Naive thymus-derived CD4-positive, alpha-beta T cell (primary cell): ENCODE results near the gene DOCK10. TPM values are rescaled to one million over a fixed set of nuclear protein-coding genes. Genes with fewer than 3 reads are reported as not detected.

ENCODE experiments used
- ATAC-seq: fragments of 150-1000 bp; cut with Tn5 transposase; 2 replicates; pipeline ENCODE4 v1.10.0; 2021; ENCODE audit warnings: mild to moderate bottlenecking, moderate library complexity
- CTCF ChIA-PET: fragments of 350-600 bp; sonication (Branson Sonifier 250); formaldehyde crosslinking; loops from one replicate; lab custom pipeline; 2021; ENCODE audit warnings: antibody characterized with exemption; lab: Charles Lee
- POLR2A ChIA-PET: fragments of 350-600 bp; sonication (Branson Sonifier 250); formaldehyde crosslinking; loops from one replicate; lab custom pipeline; 2021; ENCODE audit warnings: antibody characterized with exemption, inconsistent platforms; lab: Charles Lee
- DNase-seq, 9 donors: peaks; one replicate each; pipeline versions ENCODE4 v3.0.0 to v3.0.0-alpha.2; 2020 to 2022; ENCODE audit warnings: mixed read lengths in 1 of 9
- H3K27ac ChIP-seq: one replicate; pipeline ENCODE4 v1.7.0; 2013; ENCODE audit warnings: mild to moderate bottlenecking, low read depth, low read length, moderate library complexity
- H3K27me3 ChIP-seq, 2 donors: one replicate each; pipeline ENCODE4 v1.7.0; 2013; ENCODE audit warnings: low read length in 2 of 2, mild to moderate bottlenecking in 2 of 2, moderate library complexity in 2 of 2; ENCODE audit not compliant: control insufficient read depth in 2 of 2, insufficient read depth in 2 of 2
- H3K36me3 ChIP-seq, 3 experiments: 1 replicate in 2 of 3; 2 replicates in 1 of 3; pipeline ENCODE4 v1.7.0; 2013; ENCODE audit warnings: low read length in 3 of 3, mild to moderate bottlenecking in 3 of 3, moderate library complexity in 1 of 3; ENCODE audit not compliant: insufficient read depth in 3 of 3, control insufficient read depth in 2 of 3
- H3K4me1 ChIP-seq, 2 donors: one replicate each; pipeline ENCODE4 v1.7.0; 2013; ENCODE audit warnings: low read length in 2 of 2, mild to moderate bottlenecking in 2 of 2, moderate library complexity in 1 of 2; ENCODE audit not compliant: control insufficient read depth in 2 of 2, insufficient read depth in 2 of 2
- H3K4me3 ChIP-seq: 2 replicates; pipeline ENCODE4 v1.7.0; 2013; ENCODE audit warnings: mild to moderate bottlenecking, low read length
- H3K9me3 ChIP-seq, 3 experiments: 1 replicate in 2 of 3; 2 replicates in 1 of 3; pipeline ENCODE4 v1.7.0; 2013; ENCODE audit warnings: low read length in 3 of 3; ENCODE audit not compliant: control insufficient read depth in 2 of 3
- H3K27ac Mint-ChIP-seq, 9 donors: one replicate each; pipeline ENCODE4 v1.8.0; 2020 to 2022; ENCODE audit warnings: mixed read lengths in 9 of 9, mild to moderate bottlenecking in 8 of 9, moderate library complexity in 5 of 9, inconsistent platforms in 2 of 9
- H3K27me3 Mint-ChIP-seq, 5 donors: one replicate each; pipeline ENCODE4 v1.8.0; 2021 to 2022; ENCODE audit warnings: mixed read lengths in 5 of 5, mild to moderate bottlenecking in 1 of 5
- H3K36me3 Mint-ChIP-seq, 5 donors: one replicate each; pipeline ENCODE4 v1.8.0; 2020 to 2022; ENCODE audit warnings: mixed read lengths in 5 of 5, mild to moderate bottlenecking in 3 of 5, inconsistent platforms in 1 of 5
- H3K4me1 Mint-ChIP-seq, 7 donors: one replicate each; pipeline ENCODE4 v1.8.0; 2020 to 2022; ENCODE audit warnings: mixed read lengths in 7 of 7, mild to moderate bottlenecking in 3 of 7, inconsistent platforms in 1 of 7
- H3K4me3 Mint-ChIP-seq, 10 donors: one replicate each; pipeline ENCODE4 v1.8.0; 2020 to 2022; ENCODE audit warnings: mild to moderate bottlenecking in 10 of 10, mixed read lengths in 10 of 10, moderate library complexity in 6 of 10, inconsistent platforms in 2 of 10
- H3K9me3 Mint-ChIP-seq, 11 donors: one replicate each; pipeline ENCODE4 v1.8.0; 2020 to 2022; ENCODE audit warnings: mixed read lengths in 11 of 11, mild to moderate bottlenecking in 4 of 11, inconsistent platforms in 1 of 11, moderate library complexity in 1 of 11
- intact Hi-C, 2 donors: fragments of 100-400 bp; cut with micrococcal nuclease; formaldehyde crosslinking; loops; one replicate each; pipeline ENCODE4 v1.15.1; 2023
- polyA plus RNA-seq, 2 donors: library from polyadenylated mRNA; unstranded; fragments of 300-500 nt; fragmentation: Illumina TruSeq; gene quantifications; one replicate each; pipeline ENCODE4 v1.2.3, GENCODE V29; 2021
- total RNA-seq, 6 experiments: library from RNA in 5 of 6; stranded (reverse) in 5 of 6; gene quantifications; 1 replicate in 5 of 6; 2 replicates in 1 of 6; pipeline ENCODE4 v1.2.3 and lab custom pipeline; 2021 to 2026

DOCK10 gene
- total and polyA plus RNA-seq, 7 experiments from 2014 or later: 64.2 to 275 (median 211) TPM

DNA sequence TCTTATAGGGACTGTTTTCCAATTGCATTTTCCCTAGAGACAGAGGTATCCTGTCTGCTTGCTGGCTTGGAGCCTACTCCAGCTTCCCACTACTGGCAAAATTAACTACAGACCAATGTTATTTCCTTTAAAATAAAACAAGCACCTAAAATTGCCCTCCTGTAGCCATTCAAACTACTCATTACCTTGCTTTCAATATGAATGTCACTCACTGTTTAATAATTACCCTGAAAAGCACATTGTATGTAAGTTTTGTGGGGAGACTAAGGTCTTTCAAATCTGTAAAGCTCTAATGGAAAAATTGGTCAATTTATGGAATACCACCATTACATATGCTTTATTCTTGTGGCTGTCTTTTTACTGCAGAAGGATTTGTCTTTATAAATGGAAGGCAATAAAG lies 87.3 kb downstream of the DOCK10 start:
- Histone ChIP-seq H3K4me3 (no peak overlapping the region), H3K9me3 (no peaks in the 10 kb centered on the region), H3K27me3 (no peaks in the 10 kb centered on the region), H3K36me3 (peaks cover 0 to 4% (median 0%) of the 10 kb centered on the region in 3 experiments), H3K4me1 (peaks cover 52 to 58% of the 10 kb centered on the region in 2 donors), H3K27ac (peak overlapping the region; percentile 17)
- H3K9me3 Mint-ChIP-seq: peaks cover 0 to 5% (median 0%) of the 10 kb centered on the region in 11 donors
- H3K36me3 Mint-ChIP-seq: peaks cover 4 to 35% (median 18%) of the 10 kb centered on the region in 5 donors
- no peak for ATAC-seq
- peak overlapping the region; percentile 14 to 92 (median 70) for H3K27ac Mint-ChIP-seq
- CTCF ChIA-PET: interaction anchor here (1.2 kb wide), 1 partner anchor 16 kb away, joined by 3 read pairs; no protein-coding TSS in a partner anchor
- POLR2A ChIA-PET: interaction anchor here (0.6 to 1.9 kb wide), 8 partner anchors 11 to 91 kb away, joined by 3 to 10 read pairs (median 4); no protein-coding TSS in a partner anchor
- peaks cover 60 to 97% (median 94%) of the 10 kb centered on the region in 7 donors for H3K4me1 Mint-ChIP-seq
- DNase-seq: no peak
- intact Hi-C loops: loop anchor here (2.0 to 5.0 kb wide), 2 partner anchors 18 to 33 kb away; no protein-coding TSS in a partner anchor
- H3K27me3 Mint-ChIP-seq: no peaks in the 10 kb centered on the region
- peak overlapping the region in 3 of 10 donors; percentile 22 to 46 (median 42) for H3K4me3 Mint-ChIP-seq

DNA sequence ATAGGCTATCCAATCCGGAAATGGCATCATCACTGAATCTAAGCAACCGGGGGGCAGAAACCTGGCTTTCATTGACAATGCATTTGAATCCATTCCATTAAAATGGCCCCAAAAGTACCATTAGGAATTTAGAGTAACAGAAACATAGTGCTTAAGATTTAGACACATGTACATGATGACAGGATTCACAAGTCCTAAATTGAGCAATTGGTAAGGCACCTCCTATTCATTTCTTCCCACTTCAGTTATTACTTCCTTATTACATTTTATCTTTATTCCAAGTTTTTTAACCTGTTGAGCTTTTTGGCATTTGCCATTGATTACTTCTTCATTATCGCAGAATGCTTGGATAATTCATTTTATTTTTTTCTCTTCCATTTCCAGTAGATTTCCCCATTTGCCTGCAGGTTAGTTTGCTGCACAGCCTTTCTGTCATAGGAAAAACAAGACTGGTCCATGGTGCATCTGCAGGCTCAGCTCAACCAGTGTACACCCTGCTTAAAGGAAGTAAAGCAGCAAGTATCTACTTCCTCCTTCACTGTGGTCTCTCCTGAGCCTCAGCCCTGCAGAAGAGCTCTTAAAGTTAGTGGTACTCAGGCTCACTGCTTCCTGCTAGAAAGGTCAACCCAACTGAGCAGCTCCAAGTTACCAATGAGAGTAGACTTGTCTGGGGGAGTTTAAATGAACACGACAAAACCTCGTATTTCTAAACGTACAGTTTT lies 89.2 kb downstream of the DOCK10 start:
- H3K4me3 ChIP-seq: peak overlapping the region; percentile 10
- Mint-ChIP-seq H3K36me3 (peaks cover 4 to 43% (median 26%) of the 10 kb centered on the region in 5 donors), H3K9me3 (peaks cover 0 to 5% (median 0%) of the 10 kb centered on the region in 11 donors), H3K27me3 (no peaks in the 10 kb centered on the region), H3K4me3 (peak overlapping the region; percentile 27 to 78 (median 70)), H3K4me1 (peaks cover 57 to 96% (median 94%) of the 10 kb centered on the region in 7 donors), H3K27ac (peak overlapping the region; percentile 74 to 95 (median 87))
- no peaks in the 10 kb centered on the region for H3K27me3 ChIP-seq
- H3K4me1 ChIP-seq: peaks cover 51 to 72% of the 10 kb centered on the region in 2 donors
- peaks cover 0 to 4% (median 0%) of the 10 kb centered on the region in 3 experiments for H3K36me3 ChIP-seq
- peak; percentile 88 for ATAC-seq
- no peaks in the 10 kb centered on the region for H3K9me3 ChIP-seq
- H3K27ac ChIP-seq: peak overlapping the region; percentile 8
- peak in 7 of 9 donors; percentile 27 to 65 (median 49) for DNase-seq
- ChIA-PET CTCF (interaction anchor here (0.6 to 1.0 kb wide), 2 partner anchors 15 to 55 kb away, joined by 3 read pairs; no protein-coding TSS in a partner anchor), POLR2A (interaction anchor here (0.5 to 1.9 kb wide), 12 partner anchors 9 to 117 kb away, joined by 3 to 7 read pairs (median 4); no protein-coding TSS in a partner anchor)
- intact Hi-C loops: loop anchor here (1.0 to 2.0 kb wide), 4 partner anchors 8 to 30 kb away; no protein-coding TSS in a partner anchor

DNA sequence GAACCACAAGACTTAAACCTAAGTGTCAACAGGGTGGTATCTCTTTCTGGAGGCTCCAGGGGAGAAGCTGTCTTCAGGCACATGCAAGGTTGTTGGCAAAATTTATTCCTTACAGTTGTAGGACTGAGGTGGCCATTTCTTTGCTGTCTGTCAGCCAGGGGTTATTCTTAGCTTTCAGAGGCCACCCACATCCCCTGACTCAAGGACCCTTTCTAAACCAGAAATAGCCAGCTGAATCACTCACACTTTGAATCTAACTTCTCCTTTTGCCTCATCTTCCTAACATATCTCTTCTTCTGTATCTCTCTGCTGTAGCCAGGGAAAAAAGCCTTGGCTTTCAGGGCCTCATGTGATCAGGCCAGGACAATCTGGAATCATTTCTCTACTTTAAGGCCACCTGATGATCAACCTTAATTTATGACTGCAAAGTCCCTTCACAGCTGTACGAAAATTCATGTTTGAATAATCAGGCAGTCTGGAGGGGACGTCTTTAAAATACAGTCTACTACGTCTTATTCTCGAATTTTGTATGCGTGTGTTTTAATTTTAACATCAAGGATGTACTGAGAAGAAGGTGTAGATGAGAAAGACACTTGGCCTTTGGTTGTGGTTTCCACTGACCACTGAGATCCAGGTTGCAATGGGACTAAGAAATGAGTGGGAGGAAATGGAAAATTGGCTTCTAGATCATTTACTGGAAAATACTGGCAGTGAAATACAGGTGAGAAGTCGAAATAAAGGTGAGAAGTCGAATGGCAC lies 90.4 kb downstream of the DOCK10 start:
- Mint-ChIP-seq H3K36me3 (peaks cover 4 to 43% (median 26%) of the 10 kb centered on the region in 5 donors), H3K4me1 (peaks cover 58 to 96% (median 94%) of the 10 kb centered on the region in 7 donors), H3K9me3 (peaks cover 0 to 5% (median 0%) of the 10 kb centered on the region in 11 donors), H3K4me3 (peak overlapping the region in 6 of 10 donors; percentile 22 to 81 (median 48)), H3K27me3 (no peaks in the 10 kb centered on the region), H3K27ac (peak overlapping the region; percentile 64 to 96 (median 85))
- Histone ChIP-seq H3K36me3 (no peaks in the 10 kb centered on the region), H3K27me3 (no peaks in the 10 kb centered on the region), H3K27ac (peak overlapping the region; percentile 48), H3K4me1 (peaks cover 51 to 71% of the 10 kb centered on the region in 2 donors), H3K4me3 (no peak overlapping the region), H3K9me3 (no peaks in the 10 kb centered on the region)
- ATAC-seq: no peak
- intact Hi-C loops: loop anchor here in 1 of 2 donors (2.0 kb wide), 1 partner anchor 13 kb away; no protein-coding TSS in a partner anchor
- POLR2A ChIA-PET: interaction anchor here (0.6 to 1.6 kb wide), 6 partner anchors 9 to 159 kb away, joined by 3 to 7 read pairs (median 4); no protein-coding TSS in a partner anchor
- DNase-seq: no peak
- CTCF ChIA-PET: interaction anchor here (1.4 kb wide), 1 partner anchor 50 kb away, joined by 4 read pairs; no protein-coding TSS in a partner anchor

DNA sequence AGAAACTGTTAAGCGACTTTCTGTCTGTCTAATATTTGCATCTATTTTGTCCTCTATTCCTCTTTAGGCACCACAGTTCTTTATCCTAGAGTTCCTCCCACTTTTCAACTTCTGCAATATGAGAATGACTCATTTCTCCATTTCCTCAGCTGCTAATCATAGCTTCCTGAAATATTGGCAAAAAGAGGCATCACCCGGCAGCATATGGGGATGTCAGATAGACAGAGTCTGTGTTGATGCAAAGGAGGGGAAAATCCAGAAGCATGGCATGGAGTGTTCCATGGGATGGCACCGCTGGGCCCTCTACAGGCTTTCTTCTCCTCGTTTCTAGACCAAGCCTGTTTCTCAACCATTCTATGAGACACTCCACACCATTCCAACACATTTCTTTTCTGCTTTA lies 93.4 kb downstream of the DOCK10 start:
- Histone ChIP-seq H3K27ac (peak overlapping the region; percentile 84), H3K27me3 (no peaks in the 10 kb centered on the region), H3K4me1 (peaks cover 52 to 73% of the 10 kb centered on the region in 2 donors), H3K36me3 (no peaks in the 10 kb centered on the region), H3K9me3 (no peaks in the 10 kb centered on the region), H3K4me3 (no peak overlapping the region)
- ChIA-PET POLR2A (interaction anchor here (0.6 to 2.8 kb wide), 6 partner anchors 9 to 399 kb away, joined by 3 to 13 read pairs (median 3); no protein-coding TSS in a partner anchor), CTCF (interaction anchor here (0.7 to 1.5 kb wide), 3 partner anchors 12 to 21 kb away, joined by 3 to 4 read pairs (median 3); no protein-coding TSS in a partner anchor)
- Mint-ChIP-seq H3K4me3 (peak overlapping the region in 8 of 10 donors; percentile 12 to 91 (median 43)), H3K4me1 (peaks cover 58 to 94% (median 81%) of the 10 kb centered on the region in 7 donors), H3K36me3 (peaks cover 0 to 52% (median 21%) of the 10 kb centered on the region in 5 donors), H3K9me3 (peaks cover 0 to 5% (median 0%) of the 10 kb centered on the region in 11 donors), H3K27me3 (no peaks in the 10 kb centered on the region), H3K27ac (peak overlapping the region; percentile 54 to 93 (median 87))
- intact Hi-C loops: loop anchor here (5.0 to 10.0 kb wide), 4 partner anchors 93 to 1843 kb away; partner anchors contain the start of genes CUL3 (in 1 of the 2), DOCK10 (in 1 of the 2) and MRPL44 (in 1 of the 2)
- no peak for DNase-seq
- peak; percentile 46 for ATAC-seq

DNA sequence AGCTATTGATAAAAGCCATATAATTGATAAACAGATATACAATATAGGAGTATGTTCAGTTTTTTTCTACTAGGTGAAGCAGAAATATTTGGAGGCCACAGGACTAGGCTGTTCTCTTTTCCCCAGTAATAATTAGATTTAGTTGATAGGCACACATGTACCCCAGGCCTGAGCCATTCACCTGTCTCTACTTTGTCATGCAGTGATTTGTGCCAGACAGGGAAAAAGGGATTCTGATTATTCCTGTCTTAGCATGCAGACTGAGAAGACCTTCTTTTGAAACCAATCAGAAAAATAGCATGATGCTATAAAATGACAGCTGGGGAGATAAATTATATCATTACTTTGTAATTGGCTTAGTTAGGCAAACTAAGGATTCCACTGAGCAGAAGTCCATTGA lies 94.3 kb downstream of the DOCK10 start:
- H3K36me3 ChIP-seq: no peaks in the 10 kb centered on the region
- intact Hi-C loops: loop anchor here (5.0 to 10.0 kb wide), 4 partner anchors 94 to 1844 kb away; partner anchors contain the start of genes CUL3 (in 1 of the 2), DOCK10 (in 1 of the 2) and MRPL44 (in 1 of the 2)
- H3K4me1 ChIP-seq: peaks cover 49 to 71% of the 10 kb centered on the region in 2 donors
- no peak for DNase-seq
- Mint-ChIP-seq H3K9me3 (peaks cover 0 to 2% (median 0%) of the 10 kb centered on the region in 11 donors), H3K36me3 (peaks cover 0 to 45% (median 17%) of the 10 kb centered on the region in 5 donors), H3K27me3 (no peaks in the 10 kb centered on the region), H3K4me3 (peak overlapping the region in 5 of 10 donors; percentile 29 to 91 (median 79)), H3K27ac (peak overlapping the region; percentile 39 to 93 (median 87)), H3K4me1 (peaks cover 55 to 93% (median 80%) of the 10 kb centered on the region in 7 donors)
- H3K9me3 ChIP-seq: no peaks in the 10 kb centered on the region
- H3K4me3 ChIP-seq: no peak overlapping the region
- H3K27me3 ChIP-seq: no peaks in the 10 kb centered on the region
- no peak for ATAC-seq
- CTCF ChIA-PET: interaction anchor here (1.5 kb wide), 1 partner anchor 18 kb away, joined by 3 read pairs; no protein-coding TSS in a partner anchor
- POLR2A ChIA-PET: interaction anchor here (1.0 to 3.3 kb wide), 9 partner anchors 9 to 45 kb away, joined by 3 to 19 read pairs (median 4); no protein-coding TSS in a partner anchor
- peak overlapping the region; percentile 84 for H3K27ac ChIP-seq
